HG03066 (cell line): ENCODE results near the gene SETD5.
"Not testable (repeated sequence)": the region's sequence is repeated elsewhere in the genome, so short reads cannot be mapped to it uniquely, and the experiment has no call there.

Experiments used
- ATAC-seq: cut with Tn5 transposase; IDR thresholded peaks from one replicate; pipeline ENCODE4 v1.9.1; 2021; ENCODE audit warnings: low read depth; ENCODE audit not compliant: unreplicated experiment

SETD5 gene

DNA sequence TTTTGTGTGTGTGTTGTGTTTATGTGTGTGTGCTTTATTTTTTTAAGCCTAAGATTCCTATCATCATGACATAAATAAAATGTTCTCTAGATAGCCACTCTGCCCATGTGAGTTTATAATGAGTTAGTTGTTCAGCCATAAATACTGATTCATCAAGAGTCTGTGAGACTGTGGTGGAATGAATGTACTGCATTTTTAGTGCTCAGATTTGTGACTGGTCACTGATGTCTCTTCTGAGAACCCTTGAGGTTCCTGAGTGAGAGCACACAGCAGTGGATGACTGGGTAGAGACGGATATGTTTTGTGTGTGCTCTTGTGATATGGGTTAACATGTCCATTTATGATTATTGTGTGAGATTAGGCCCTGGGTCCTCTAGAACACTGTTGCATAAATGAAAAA, 51.2 kb downstream of the SETD5 start:
- no peak for ATAC-seq

- ATAC-seq: no peak
These were observed 52.7 kb downstream of the SETD5 start for GRCh38 chr3:9450126-9450525.

- no peak for ATAC-seq
These were observed 53.6 kb downstream of the SETD5 start for GRCh38 chr3:9450991-9451390.

GRCh38 chr3:9452417-9452816, 55.0 kb downstream of the SETD5 start:
- ATAC-seq: no peak

- ATAC-seq: no peak
These were observed 58.2 kb downstream of the SETD5 start for GRCh38 chr3:9455596-9456131.

DNA sequence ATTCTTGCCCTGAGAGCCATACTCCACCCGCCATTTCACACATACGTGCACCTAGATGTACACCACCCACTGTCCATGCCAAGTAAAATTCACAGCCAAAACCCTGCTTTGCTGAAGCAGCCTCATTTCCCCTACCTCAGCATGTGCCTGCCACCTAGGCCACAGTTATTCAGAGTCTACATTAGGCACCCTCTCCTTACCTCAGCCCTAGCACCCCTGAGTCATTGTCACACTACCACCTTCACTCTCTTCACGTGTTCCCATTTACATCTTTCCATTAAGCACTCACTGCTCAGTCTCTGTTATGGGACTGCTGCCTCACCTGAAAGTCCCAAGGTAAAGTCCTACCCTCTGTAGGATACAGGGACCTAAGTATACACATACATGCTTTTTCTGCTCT, 70.0 kb downstream of the SETD5 start:
- ATAC-seq: no peak

DNA sequence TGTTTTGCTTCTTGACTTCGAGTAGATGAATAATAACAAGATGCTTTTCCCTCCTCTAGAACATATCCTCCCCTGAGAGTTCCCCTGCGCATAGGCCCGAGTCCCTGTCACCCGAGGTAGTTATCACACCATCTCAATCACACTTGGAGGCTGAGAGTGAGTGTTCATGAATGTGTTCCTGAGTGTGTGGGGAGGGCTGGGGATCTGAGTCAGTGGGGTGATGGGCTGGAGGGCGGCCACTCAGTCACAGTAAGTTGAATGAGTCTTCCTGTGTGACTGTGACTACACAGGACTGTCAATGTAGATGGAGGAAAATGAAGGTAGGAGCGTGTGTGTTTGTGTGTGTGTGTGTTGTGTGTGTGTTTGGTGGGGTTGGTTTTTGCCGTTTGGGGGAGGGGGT, 71.0 kb downstream of the SETD5 start:
- no peak for ATAC-seq

DNA sequence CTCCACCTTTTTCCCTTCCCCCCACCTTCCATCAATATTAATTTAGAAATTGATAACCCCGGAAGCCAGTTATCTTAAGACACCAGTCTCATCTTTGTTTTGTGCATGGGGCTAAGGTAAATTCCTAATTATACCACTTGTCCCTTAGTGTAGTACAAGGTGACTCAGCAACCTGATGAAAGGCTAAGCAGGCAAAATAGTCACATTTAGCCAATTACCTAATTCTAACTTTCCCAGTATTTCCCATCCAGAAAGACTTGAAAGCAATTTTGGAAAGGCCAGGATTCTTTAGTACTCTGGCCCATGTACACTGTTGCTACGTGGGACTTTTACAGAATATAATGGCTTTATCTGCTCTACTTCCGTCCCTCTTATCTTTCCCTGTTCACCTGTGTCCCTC, 72.6 kb downstream of the SETD5 start:
- ATAC-seq: no peak

DNA sequence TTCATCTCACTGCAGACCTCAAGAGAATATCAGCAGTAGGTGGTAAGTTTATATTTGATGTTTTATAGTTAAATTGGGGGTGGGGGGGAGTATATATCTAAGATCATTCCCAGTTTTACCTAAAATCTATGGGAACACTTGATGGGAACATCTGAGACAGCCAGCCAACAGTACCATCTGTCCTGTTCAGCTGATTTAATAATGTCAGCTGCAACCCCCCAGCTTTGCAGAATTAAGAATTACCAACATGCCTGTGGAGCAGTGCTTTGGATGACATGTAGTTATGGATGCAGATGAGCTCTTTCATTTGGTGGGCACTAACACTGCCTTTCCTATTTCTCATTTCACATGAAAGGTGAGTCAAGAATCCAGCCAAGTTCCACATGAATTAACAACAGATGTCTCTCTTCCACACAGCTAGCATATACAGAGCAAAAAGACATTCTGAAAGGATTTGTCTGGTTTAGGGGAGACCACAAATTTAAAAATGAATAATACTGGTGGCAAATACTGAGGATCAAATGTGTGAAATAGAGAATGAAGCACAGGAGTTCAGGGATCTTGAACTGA, 76.2 kb downstream of the SETD5 start:
- ATAC-seq: no peak

DNA sequence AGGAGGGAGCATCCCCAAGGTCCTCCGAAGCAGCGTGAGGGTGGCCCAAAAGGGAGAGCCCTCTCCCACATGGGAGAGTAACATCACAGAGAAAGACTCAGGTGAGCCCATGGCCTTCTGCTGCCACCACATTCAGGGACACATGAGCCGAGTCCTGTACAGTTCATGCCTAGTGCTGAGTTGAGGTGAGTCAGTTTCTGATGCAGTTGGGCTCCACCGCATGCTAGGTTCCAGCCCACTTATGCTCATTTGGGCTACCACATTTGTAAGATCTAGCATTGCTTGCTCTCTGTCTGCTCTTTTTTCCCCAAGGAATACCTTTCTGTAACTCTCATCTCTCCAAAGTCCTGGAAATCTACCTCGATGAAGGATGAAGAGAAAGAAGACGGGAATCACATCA, 77.1 kb downstream of the SETD5 start:
- ATAC-seq: no peak

GRCh38 chr3:9476935-9477334, 79.5 kb downstream of the SETD5 start:
- ATAC-seq: no peak

- no peak for ATAC-seq
These were observed 82.8 kb downstream of the SETD5 start for GRCh38 chr3:9480265-9480664.

- ATAC-seq: no peak
These were observed 87.8 kb downstream of the SETD5 start for GRCh38 chr3:9485248-9485647.

GRCh38 chr3:9491506-9491905, 94.1 kb downstream of the SETD5 start:
- no peak for ATAC-seq

- ATAC-seq: not testable (repeated sequence)
These were observed 96.6 kb downstream of the SETD5 start for GRCh38 chr3:9494036-9494435.

GRCh38 chr3:9496893-9497292, 99.5 kb downstream of the SETD5 start:
- no peak for ATAC-seq

- no peak for ATAC-seq
These were observed 100.6 kb downstream of the SETD5 start for GRCh38 chr3:9497821-9498565.

DNA sequence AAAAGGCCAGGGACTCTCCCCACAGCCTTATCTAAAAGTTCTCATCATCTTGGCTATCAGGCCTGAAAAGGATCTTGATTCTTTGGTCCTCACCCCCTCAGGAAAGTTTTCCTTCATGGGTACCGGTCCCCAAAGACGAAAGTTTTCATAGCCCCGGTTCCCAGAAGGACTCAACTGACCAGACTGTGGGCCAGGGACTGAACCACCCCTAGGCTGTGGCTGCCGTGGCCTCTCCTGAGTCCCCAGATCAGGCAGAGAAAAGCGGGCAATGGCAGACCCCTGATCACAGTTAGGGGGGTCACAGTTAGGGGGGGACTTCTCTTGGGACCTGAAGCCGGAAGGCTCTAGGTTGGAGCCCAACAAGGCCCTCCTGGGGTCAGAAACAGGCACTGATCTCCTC, 101.4 kb downstream of the SETD5 start:
- no peak for ATAC-seq

- no peak for ATAC-seq
These were observed 102.2 kb downstream of the SETD5 start for GRCh38 chr3:9499455-9500107.

DNA sequence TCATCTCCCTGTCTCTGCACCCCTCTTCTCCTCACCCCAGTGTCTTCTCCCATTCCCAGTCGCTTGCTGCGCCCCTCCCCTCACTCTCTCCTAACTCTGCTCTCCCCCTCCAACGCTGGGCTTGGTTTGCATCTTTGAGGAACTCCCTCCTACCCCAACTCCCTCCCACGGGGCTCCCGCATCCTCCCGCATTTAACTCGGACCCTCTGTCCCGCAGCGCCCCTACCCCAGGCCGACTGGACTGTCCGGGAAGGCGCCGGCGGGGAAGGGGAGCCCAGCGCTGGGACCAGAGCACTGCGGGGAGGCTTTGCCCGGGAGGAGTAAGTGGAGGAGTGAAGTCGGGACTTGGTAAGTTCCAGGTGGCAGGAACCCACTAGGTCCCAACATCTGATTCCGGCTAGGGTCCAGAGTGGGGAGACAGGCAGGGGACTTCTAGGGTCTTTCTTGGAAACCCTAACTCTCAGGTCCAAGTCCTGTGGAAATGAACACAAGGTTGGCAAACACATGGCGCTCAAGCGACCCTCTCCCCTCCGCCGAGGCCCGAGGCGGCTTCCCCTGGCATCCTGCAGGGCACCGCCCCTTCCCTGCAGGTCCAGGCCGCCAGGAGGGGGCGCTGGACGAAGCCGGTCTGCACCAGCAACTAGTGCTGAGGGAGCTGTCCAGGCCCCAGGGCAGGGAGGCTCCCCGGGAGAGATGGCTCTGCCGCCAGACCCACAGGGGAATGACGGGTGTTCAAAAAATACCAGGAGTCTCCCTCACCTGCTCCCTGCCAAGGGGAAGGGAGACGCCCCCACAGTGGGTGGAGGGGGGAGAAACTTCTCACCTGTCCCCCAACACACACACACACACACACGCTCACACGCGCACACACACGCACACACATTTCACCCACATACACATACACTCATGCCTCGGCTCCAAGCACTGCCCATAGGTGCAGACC, 103.0 kb downstream of the SETD5 start:
- no peak for ATAC-seq

DNA sequence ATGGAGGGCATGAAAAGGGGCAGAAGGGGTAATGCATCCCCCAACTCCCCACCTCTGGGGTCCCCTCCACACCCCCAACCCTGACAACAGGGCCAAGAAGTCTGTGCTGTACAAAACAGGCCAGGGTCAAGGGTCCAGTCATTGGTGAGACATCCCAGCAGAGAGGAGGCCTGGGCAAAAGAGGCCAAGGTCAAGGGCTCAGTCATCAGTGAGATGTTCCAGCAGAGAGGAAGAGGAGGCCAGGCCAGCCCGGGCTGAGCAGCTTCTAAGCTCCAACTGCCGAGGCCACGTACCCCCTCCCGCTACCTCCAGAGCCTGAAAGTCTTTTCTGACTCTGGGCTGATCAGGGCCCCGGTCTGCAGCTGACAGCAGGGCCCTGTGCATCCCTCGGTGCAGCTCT, 103.8 kb downstream of the SETD5 start:
- ATAC-seq: no peak
